Amygdala (tissue), 56 donors: ENCODE results near the gene RAB27B.
"Not testable (repeated sequence)": the region's sequence is repeated elsewhere in the genome, so short reads cannot be mapped to it uniquely, and the experiment has no call there.

ENCODE experiments used
- DNase-seq, 56 donors: peaks; one replicate each; lab custom pipeline; 2025; lab: John Stamatoyannopoulos, UW

RAB27B gene

DNA sequence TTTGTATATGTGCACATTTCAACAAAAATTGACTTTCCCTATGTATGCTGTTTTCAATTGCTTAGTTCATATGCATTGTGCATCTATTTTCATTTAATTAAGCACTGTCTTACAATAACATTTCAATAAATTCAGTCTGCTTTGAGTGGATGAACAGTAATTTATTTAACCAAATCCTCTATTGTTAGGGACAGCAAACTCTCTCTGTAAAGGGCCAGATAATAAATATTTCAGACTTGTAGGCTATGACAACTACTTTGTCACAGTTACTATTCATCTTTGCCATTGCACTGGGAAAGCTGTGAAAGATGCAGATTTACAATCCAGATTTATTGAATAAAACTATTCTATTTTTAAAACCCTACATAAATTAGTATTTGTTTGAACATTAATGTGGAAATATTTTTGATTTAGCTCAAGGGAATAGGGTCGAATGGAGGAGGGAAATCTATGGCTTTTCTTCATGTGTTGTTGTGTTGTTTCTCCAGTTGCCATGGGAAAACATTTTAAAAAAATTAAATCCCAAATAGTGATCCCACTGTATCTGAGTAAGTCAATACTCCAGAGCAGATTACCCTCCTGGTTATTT, 14.2 kb upstream of the RAB27B start:
- no peak for DNase-seq

DNA sequence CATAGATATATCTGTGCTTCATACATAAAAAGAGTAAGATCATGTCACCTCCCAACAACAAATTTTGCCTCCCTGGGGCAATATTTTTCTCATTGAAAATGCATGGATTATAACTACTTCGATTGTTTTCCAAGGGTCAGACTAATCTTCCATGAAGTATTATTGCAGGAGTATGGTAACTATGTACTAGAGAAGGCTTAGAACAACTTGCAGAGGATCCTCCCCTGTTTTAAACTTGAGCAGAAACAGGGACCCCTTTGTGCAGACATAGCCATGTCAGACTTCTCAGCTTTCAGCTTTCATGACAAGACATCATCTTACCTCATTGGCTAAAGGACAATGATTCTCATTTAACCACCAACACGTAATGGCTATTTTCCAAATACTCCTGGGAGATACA, 13.2 kb upstream of the RAB27B start:
- DNase-seq: no peak

DNA sequence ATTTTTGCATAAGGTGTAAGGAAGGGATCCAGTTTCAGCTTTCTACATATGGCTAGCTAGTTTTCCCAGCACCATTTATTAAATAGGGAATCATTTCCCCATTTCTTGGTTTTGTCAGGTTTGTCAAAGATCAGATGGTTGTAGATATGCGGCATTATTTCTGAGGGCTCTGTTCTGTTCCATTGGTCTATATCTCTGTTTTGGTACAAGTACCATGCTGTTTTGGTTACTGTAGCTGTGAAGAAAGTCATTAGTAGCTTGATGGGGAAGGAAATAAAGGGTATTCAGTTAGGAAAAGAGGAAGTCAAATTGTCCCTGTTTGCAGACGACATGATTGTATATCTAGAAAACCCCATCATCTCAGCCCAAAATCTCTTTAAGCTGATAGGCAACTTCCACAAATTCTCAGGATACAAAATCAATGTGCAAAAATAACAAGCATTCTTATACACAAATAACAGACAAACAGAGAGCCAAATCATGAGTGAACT, 7.4 kb upstream of the RAB27B start:
- DNase-seq: not testable (repeated sequence)

DNA sequence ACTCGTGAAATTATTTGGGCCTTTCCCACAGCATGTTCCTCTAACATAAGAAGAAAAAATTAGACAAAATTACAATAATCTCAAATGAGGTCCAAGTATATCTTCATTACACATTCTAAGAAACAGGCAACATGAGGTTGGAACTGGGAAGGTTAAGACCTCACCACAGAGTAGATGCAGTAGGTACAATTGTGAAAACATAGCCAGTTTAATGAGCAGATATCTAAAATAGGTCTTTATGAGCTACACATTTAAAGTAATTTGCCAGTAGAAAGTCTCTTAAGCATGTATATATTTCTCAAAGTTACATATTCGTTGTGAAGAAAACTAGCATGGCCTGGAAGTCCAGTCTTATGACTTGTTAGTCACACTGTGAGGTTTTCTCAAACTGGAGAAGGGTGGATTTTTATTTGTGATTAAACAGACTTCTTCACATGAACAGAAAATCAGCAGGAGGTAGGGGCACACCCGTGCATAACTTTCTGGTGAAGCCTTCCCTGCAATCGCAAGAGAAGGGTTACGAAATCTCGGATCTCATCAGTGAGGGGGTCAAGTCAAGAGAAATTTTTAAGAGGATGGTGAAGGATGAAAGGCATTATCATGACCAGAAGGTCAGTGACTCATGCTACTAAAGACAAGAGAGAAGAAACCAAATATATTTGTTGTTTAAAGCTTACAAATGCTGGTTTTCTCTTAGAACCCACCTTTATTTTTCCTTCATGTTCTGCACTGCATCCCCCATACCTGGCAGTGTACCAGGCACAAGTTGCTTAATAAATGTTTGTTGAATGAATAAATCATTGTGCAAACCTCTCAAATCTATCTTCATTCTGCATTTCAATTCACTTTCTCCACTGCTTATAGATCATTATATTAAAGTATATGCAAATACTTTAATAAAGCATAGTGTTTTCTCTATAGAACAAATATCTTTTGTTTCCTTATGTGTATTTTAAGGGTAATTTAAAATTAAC, 5.1 kb upstream of the RAB27B start:
- no peak for DNase-seq

DNA sequence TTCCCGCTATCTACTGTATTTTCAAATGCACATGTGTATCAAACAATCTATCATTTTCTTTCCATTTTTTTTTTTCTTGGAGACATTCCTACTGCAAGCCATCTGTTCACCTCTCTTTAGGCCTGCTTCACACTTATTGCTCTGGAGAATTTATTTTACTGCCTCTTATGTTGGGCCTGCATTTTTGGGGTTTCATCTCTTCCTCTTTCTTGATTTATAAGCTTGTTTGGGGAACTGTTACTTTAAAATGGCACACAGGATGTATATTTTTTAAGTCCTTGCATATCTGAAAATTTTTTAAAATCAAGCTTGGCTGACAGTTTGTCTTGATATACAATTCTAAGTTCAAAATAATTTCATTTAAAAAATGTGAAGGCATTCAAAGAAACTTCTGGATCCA, 3.5 kb upstream of the RAB27B start:
- no peak for DNase-seq

DNA sequence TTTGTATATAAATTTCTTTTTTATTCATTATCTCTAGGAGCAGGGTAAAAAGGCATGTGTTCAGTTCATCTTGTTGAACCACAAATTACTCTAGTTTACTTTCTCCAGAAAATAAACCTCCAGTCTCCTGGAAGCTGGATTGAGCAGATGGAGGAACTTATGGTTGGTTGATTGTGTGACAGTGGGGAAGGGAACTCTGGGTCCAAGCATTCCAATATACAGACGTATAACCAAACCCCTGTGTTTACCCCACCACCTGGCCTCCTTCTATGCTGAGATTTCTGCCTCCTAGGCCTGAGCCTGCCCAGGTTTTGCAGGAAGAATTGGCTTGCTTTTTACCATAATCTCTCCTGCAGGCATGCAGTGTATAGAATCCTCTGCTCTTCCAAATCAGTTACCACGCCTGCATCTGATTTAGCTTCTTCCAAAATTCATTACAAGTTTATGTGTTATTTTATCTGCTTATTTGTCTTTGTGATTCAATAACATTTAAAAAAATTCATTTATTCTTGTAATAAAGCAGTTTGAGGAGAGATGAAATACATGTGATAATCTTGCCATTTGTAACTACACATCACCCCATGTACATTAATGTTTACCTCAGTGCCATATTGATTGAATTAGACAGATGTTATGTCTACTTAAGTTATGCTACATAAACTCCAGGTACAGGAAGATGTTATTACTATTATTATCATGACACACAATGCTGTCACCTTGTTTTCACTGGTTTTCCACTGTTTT, 2.5 kb upstream of the RAB27B start:
- DNase-seq: peak in 2 of 56 donors; percentile 1 to 11

DNA sequence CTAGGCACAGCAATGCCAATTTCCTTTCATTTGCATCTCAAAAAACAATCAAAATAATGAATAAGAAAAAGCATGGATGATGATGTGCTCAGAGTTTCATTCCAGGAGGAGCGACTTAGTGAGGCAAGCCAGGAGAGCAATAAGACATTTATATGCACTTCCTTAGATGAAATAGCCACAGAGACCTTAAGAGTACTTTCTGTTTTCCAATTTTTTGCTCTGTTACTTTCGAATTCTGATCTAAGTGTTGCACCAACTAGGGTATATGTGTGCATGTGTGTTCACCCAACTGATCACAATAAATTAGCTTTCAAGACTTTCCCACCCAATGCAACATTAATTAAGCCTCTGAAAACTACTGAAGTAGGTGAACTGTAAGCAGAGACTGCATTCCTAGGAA, 709 bp downstream of the RAB27B start:
- no peak for DNase-seq

DNA sequence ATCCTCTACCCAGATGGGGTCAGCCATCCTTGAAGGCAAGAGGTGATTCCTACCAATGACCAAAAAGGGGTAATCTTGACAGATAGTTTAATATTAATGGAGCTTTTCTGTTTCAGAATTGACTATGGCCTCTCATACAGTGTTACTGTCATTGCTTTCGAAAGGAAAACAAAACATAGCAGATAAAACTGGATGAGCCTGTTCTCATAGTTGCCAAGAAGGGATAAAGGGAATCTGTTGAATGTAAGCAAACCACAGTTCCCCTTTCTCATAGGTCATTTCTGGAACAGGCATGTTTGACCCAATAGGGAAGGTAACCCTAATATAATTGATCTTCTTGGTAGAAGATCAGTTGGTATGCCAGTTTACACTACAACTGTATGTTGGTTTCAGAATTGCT, 1.6 kb downstream of the RAB27B start:
- no peak for DNase-seq

DNA sequence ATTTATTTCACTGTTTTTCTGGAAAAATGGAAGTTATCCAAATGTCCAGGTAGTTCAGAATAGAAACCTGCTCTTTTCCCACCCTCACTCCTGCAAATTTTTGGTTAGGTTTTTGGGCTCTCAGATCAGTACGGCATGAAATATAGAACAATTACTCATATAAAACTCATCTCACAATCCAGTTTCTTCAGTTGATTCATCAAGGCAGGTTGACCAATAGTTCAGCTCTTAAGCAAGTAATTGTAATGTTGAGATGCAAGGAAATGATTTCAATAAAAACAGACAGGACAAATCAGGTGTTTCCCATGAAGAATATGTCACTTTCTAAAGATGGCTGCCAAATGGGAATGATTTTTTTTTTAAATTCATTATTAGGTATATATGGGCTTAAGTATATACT, 2.0 kb downstream of the RAB27B start:
- DNase-seq: no peak

DNA sequence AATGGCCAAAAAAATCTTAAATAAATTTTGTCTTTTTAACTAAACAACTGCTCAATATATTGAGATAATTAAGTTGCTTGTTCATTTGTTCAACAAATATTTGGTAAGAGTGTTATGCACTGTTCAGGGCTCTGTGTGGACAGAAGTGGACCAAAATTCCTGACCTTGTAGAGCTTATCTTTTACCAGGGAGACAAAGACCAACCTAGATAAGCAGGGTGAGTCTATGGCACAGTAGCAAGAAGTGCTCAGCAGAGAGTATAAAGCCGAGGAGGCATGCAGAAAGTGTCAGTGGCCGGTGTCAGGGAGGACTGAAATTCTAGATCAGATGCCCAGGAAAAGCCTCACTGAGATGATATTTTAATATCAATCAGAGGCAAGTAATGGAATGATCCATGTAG, 2.6 kb downstream of the RAB27B start:
- DNase-seq: no peak

DNA sequence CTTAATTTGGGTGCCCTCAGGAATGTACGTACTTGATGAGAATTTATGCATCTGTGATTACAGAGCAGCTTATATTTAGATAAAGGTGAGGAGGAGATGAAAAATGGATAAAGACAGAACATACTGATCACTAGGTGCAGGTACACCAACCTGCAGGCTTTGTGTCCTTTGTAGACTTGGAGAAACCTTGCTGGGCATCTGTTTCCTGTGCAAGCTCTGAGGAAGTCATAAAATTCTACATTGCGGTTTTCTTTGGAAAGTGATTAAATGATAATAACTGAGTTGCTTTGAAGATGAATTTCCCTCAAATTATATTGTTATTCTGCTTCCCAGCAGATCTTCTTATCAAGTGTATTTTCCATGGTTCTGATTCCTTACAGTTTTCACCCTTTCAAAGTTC, 7.7 kb downstream of the RAB27B start:
- no peak for DNase-seq

DNA sequence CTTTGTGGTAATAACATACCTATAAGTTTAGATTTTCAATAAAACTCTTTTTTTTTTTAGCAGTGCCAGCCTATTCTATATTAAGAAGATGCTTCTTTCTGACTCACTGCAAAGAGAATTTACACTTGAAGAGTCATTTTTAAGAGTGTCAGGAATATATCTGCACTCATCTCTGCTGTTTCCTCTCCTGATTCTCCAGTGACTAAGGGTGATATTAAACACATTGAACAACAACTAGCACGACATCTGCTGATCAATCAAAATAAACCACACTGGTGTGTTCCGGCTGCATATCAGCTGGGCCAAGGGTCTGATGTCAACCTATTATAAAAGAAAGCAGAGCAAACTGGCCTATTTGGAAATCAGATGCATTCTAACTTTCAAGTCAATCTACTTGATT, 15.0 kb downstream of the RAB27B start:
- DNase-seq: no peak

DNA sequence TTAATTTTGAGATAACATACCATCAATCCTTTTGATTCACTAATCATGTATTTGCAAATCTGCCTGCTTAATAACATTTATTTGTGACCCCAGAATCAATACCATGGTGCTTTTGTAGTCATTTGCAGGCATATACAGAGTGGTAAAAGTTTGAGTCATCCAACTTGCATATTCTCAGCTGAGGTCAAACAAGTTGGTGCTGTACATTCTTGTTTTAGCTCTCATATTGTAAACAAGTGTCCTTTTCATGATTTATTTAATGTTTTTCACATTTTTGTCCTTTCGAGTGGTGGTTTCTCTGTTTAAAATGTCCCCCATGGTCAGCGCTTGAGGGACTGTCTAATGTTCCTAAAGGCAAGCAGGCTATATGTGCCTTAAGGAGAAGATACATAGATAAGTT, 17.5 kb downstream of the RAB27B start:
- DNase-seq: no peak

DNA sequence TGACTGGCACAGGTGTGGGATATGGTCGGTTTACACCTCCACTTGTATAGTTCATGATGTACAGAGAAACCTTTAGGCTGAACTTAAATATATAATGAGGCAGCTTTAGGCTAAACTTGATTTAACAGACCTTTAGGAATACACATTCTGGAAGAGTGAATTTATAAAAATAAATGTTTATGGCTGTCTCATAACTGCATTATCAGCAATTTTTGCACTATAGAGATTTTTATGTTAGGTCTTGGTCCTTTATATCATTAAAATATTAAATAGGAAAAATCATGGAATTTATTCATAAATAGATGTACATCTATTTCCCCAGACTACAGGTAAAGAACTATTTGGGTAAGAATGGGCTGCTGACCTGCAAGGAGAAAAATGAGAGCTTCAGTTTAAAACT, 19.8 kb downstream of the RAB27B start:
- no peak for DNase-seq

DNA sequence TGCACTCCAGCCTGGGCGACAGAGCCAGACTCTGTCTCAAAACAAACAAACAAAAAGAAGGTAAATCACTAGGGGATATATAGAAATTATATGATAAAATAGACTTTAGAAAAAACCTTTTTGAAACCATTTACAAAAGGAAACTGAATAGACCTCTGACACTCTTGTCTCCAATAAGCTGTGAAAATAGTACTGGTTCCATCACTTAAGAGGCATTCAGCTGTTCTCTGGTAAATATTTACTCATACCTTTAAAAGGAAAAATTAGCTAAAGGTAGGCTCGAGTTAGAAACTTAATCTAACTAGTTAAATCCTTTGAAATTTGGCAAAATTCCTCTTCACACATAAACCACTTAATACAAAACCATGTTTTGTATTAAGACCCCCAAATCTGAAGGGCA, 21.4 kb downstream of the RAB27B start:
- DNase-seq: no peak

DNA sequence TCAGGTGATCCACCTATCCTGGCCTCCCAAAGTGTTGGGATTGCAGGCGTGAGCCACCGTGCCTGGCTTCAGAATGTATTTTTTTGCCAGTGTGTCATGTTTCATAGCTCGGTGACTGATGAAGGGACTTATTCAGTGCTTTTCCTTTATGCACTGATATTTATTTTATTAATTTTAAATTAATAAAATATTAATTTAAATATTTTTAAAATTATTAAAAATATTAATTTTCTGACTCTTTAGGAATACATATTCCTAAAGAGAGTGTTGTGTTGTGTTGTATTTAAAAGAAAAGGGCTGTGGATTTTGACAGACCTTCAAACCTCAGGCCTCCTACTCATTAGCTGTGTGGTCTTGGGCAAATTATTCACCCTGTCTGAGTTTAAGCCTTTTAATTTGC, 22.3 kb downstream of the RAB27B start:
- DNase-seq: no peak

DNA sequence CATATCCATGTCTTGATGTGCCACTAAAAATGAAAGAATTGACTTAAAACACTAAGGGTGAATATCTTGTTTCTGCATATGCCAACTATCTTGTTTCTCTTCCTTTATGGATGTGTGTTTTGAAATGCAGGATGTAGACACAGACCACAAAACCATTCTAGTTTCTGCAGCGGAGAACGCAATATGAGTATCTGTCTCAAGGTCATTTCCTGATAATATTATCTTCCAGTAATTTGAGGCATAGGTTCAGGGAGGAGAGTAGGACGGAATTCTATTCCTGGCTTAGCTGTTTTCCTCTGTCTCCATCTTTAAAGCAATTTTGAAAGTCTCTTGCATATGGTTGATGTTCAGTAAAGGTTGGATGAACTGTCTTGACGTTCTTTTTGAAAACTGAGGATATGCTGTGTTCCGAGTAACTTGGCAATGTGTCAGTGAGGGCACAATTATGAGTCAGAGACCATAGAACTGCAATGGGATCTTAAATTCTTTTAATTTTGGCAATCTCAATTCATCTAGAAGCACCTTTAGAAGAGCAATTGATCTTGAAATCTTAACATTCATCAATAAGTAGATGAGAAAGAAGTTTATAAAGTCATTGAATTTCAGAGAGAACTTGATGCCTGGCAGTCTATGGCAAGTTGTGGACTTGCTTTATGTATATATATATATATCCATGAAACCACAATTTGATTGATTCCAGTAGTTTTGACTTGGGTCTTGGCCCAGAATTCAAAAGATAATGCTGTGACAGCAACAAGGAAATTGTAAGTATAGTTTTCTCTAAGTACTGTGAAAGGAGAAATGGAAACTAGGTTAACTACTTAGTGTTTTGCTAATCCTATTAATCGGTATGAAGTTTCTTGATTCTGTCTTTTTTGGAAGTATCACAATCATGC, 24.8 kb downstream of the RAB27B start:
- no peak for DNase-seq

DNA sequence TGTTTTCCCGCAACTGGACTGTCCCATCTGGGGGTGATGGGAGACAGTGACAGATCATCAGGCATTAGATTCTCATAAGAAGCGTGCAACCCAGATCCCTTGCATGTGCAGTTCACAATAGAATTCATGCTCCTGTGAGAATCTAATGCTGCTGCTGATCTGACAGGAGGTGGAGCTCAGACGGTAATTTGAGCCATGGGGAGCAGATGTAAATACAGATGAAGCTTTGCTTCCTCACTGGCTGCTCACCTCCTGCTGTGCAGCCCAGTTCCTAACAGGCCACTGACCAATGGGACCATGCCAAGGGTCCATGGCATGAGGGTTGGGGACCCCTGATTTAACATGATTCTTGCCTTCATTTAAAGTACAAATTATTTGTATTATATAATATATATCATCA, 26.8 kb downstream of the RAB27B start:
- DNase-seq: not testable (repeated sequence)

DNA sequence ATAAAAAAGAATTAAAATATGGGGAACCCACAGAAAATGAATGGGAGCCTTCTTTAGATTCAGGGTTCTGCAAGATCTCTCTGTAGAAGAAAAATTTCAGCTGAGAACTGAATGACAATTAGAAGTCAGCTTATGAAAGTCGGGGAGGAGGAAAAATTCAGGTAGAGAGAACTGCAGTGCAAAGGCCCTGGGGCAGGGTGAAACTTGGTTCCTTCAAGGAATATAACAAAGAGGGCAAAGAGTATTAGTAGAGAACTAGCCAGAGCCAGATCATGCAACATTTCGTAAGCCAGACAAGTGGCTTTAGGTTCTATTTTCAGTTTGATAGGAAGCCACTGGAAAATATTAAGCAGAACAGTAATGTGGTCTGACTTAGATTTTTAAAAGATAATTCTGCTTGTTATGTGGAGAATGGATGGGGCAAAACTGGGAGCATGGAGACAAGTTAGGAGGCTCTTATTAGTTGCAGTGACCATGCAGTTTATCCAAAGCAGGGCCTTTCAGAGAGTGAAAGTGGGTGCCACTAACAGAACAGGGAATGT, 27.9 kb downstream of the RAB27B start:
- no peak for DNase-seq

DNA sequence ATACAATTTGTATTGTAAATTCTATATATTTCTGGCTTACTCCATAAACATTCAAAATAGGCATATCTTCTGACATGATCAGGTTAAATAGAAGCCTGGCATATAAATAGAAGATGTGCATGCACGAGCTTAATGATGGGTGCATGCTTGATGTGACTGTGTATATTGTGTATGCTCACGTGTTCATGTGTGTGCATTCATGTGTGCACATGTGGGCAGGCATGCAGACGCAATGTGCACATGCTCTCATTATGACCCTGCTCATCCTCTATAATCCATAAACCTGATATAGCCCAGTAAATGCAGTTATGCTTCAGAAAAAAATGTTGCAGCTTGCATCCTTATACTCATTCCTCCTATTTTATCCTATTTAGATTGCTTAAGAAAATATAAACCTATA, 29.2 kb downstream of the RAB27B start:
- no peak for DNase-seq
